ENCODE measurements around the gene KCNK10.

DNA sequence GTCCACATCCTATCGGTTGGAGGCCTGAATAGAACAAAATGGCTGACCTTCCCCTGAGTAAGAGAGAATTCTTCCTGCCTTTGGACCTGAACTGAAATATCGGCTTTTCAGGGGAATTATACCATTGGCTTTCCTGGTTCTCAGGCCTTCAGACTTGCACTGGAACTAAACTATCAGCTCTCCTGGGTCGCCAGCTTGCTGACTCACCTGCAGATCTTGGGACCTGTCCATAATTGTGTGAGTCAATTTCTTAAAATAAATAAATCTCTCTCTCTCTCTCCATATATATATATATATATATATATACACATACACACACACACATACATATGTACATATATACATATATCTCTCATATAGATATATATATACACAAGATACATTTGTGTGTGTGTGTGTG lies 41.6 kb downstream of the KCNK10 start:
- TF ChIP-seq, protein P1, sequence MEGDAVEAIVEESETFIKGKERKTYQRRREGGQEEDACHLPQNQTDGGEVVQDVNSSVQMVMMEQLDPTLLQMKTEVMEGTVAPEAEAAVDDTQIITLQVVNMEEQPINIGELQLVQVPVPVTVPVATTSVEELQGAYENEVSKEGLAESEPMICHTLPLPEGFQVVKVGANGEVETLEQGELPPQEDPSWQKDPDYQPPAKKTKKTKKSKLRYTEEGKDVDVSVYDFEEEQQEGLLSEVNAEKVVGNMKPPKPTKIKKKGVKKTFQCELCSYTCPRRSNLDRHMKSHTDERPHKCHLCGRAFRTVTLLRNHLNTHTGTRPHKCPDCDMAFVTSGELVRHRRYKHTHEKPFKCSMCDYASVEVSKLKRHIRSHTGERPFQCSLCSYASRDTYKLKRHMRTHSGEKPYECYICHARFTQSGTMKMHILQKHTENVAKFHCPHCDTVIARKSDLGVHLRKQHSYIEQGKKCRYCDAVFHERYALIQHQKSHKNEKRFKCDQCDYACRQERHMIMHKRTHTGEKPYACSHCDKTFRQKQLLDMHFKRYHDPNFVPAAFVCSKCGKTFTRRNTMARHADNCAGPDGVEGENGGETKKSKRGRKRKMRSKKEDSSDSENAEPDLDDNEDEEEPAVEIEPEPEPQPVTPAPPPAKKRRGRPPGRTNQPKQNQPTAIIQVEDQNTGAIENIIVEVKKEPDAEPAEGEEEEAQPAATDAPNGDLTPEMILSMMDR (IDR thresholded peaks at IDR 0.05): no peak
- TF ChIP-seq POLR2AphosphoS5 (IDR thresholded peaks at IDR 0.05) (no peak), POLR2A (IDR thresholded peaks at IDR 0.05) (no peak)

Measured in sigmoid colon (tissue), 4 donors.